Liver (tissue), 9 donors: Measurements from ENCODE around the gene COMMD3. TPM values are rescaled to one million over a fixed set of nuclear protein-coding genes. Genes with fewer than 3 reads are reported as not detected.
"Not testable (repeated sequence)": the region's sequence is repeated elsewhere in the genome, so short reads cannot be mapped to it uniquely, and the experiment has no call there.

ENCODE experiments used
- DNase-seq: peaks from one replicate; pipeline ENCODE4 v3.0.0-alpha.2; 2017; ENCODE audit warnings: low spot score
- H3K27ac ChIP-seq, 2 donors: one replicate each; pipeline ENCODE4 v1.7.0; 2013; ENCODE audit warnings: inconsistent platforms in 2 of 2, low read length in 2 of 2, control low read depth in 1 of 2, low read depth in 1 of 2, mild to moderate bottlenecking in 1 of 2
- H3K27me3 ChIP-seq, 4 donors: one replicate each; pipeline versions ENCODE4 v1.6.1 to v1.7.0; 2013; ENCODE audit warnings: low read length in 3 of 4, inconsistent platforms in 1 of 4, mild to moderate bottlenecking in 1 of 4, moderate library complexity in 1 of 4; ENCODE audit not compliant: control insufficient read depth in 4 of 4, insufficient read depth in 4 of 4
- H3K36me3 ChIP-seq, 4 donors: one replicate each; pipeline versions ENCODE4 v1.6.1 to v1.7.0; 2013; ENCODE audit warnings: low read length in 3 of 4, mild to moderate bottlenecking in 3 of 4, low read depth in 1 of 4, moderate library complexity in 1 of 4; ENCODE audit not compliant: control insufficient read depth in 4 of 4, insufficient read depth in 3 of 4
- H3K4me1 ChIP-seq, 4 donors: one replicate each; pipeline versions ENCODE4 v1.6.1 to v1.7.0; 2013; ENCODE audit warnings: low read length in 3 of 4, mild to moderate bottlenecking in 3 of 4, moderate library complexity in 1 of 4; ENCODE audit not compliant: control insufficient read depth in 4 of 4, insufficient read depth in 4 of 4
- H3K4me3 ChIP-seq, 3 donors: one replicate each; pipeline versions ENCODE4 v1.6.1 to v1.7.0; 2013; ENCODE audit warnings: low read length in 3 of 3, control low read depth in 1 of 3, low read depth in 1 of 3, mild to moderate bottlenecking in 1 of 3
- H3K9ac ChIP-seq, 2 donors: one replicate each; pipeline ENCODE4 v1.7.0; 2013; ENCODE audit warnings: low read length in 2 of 2, mild to moderate bottlenecking in 2 of 2, moderate library complexity in 2 of 2, control low read depth in 1 of 2, low read depth in 1 of 2
- H3K9me3 ChIP-seq, 4 donors: one replicate each; pipeline versions ENCODE4 v1.6.1 to v1.7.0; 2013; ENCODE audit warnings: low read length in 3 of 4; ENCODE audit not compliant: control insufficient read depth in 4 of 4
- ATF3 ChIP-seq: IDR thresholded peaks from 2 replicates; pipeline ENCODE4 v1.6.1; 2016; ENCODE audit warnings: antibody characterized with exemption
- CTCF ChIP-seq: fragments of 150-350 bp; IDR thresholded peaks from 2 replicates; pipeline ENCODE4 v1.5.1; 2017; ENCODE audit warnings: improper control_type of control experiment, low read depth, low read length; ENCODE audit not compliant: missing input control
- EGR1 ChIP-seq, 2 donors: IDR thresholded peaks; 2 replicates each; pipeline ENCODE4 v1.6.1; 2016 to 2018; ENCODE audit warnings: antibody characterized with exemption in 2 of 2, low read depth in 2 of 2
- FOXA1 ChIP-seq: IDR thresholded peaks from 2 replicates; pipeline ENCODE4 v1.6.1; 2016; ENCODE audit warnings: antibody characterized with exemption
- FOXA2 ChIP-seq: IDR thresholded peaks from 2 replicates; pipeline ENCODE4 v1.6.1; 2016; ENCODE audit warnings: antibody characterized with exemption
- GABPA ChIP-seq, 2 donors: IDR thresholded peaks in 1 of 2; conservative IDR thresholded peaks in 1 of 2; 2 replicates each; pipeline ENCODE4 v1.6.1; 2016; ENCODE audit warnings: antibody characterized with exemption in 2 of 2, mild to moderate bottlenecking in 1 of 2, moderate library complexity in 1 of 2
- HNF4A ChIP-seq, 2 donors: conservative IDR thresholded peaks; 2 replicates each; pipeline ENCODE4 v1.6.1; 2016; ENCODE audit warnings: antibody characterized with exemption in 2 of 2, mild to moderate bottlenecking in 2 of 2
- HNF4G ChIP-seq: IDR thresholded peaks from 2 replicates; pipeline ENCODE4 v1.6.1; 2016; ENCODE audit warnings: antibody characterized with exemption
- JUND ChIP-seq, 2 donors: IDR thresholded peaks; 2 replicates each; pipeline ENCODE4 v1.6.1; 2016; ENCODE audit warnings: antibody characterized with exemption in 2 of 2
- MAX ChIP-seq: IDR thresholded peaks from 2 replicates; pipeline ENCODE4 v1.6.1; 2016; ENCODE audit warnings: antibody characterized with exemption
- NR2F2 ChIP-seq: IDR thresholded peaks from 2 replicates; pipeline ENCODE4 v1.6.1; 2016; ENCODE audit warnings: antibody characterized with exemption
- RAD21 ChIP-seq, 2 donors: IDR thresholded peaks; 2 replicates each; pipeline ENCODE4 v1.6.1; 2016; ENCODE audit warnings: antibody characterized with exemption in 2 of 2, mild to moderate bottlenecking in 2 of 2
- RXRA ChIP-seq, 2 donors: IDR thresholded peaks; 2 replicates each; pipeline ENCODE4 v1.6.1; 2017 to 2018; ENCODE audit warnings: antibody characterized with exemption in 2 of 2, mild to moderate bottlenecking in 1 of 2
- SP1 ChIP-seq: IDR thresholded peaks from 2 replicates; pipeline ENCODE4 v1.6.1; 2018; ENCODE audit warnings: antibody characterized with exemption, mild to moderate bottlenecking
- TAF1 ChIP-seq: conservative IDR thresholded peaks from 2 replicates; pipeline ENCODE4 v1.6.1; 2016; ENCODE audit warnings: antibody characterized with exemption, mild to moderate bottlenecking
- YY1 ChIP-seq: IDR thresholded peaks from 2 replicates; pipeline ENCODE4 v1.6.1; 2016; ENCODE audit warnings: antibody characterized with exemption, mild to moderate bottlenecking
- WGBS: extraction: QIAGEN DNeasy Blood & Tissue Kit; methylation state at CpG from one replicate; pipeline ENCODE4 v1.1.7; 2013; 5-methylcytosine and 5-hydroxymethylcytosine counted together
- polyA plus RNA-seq, 2 donors: library from polyadenylated mRNA; stranded (reverse) in 1 of 2; unstranded in 1 of 2; fragments of 200-250 nt in 1 of 2; fragments of >200 nt in 1 of 2; fragmentation: Nextera tagmentation in 1 of 2; extraction: Ambion mirVana in 1 of 2; gene quantifications; one replicate each; pipeline versions ENCODE4 v1.2.1 to v1.2.3, GENCODE V29; 2013 to 2015
- total RNA-seq, 2 donors: library from RNA; depleted of rRNA; stranded (reverse); fragments of >200 nt; gene quantifications; one replicate each; pipeline ENCODE4 v1.2.3, GENCODE V29; 2014
- TF ChIP-seq, protein P1 (sequence below): IDR thresholded peaks from 2 replicates; pipeline ENCODE4 v1.6.1; 2016; ENCODE audit warnings: antibody characterized with exemption, mild to moderate bottlenecking
- donor health status: healthy.
- donor health status: healthy.
- donor health status: healthy.
- donor health status: healthy.
- donor health status: healthy.

COMMD3 gene
- total and polyA plus RNA-seq, 4 donors: 18.3 to 62.0 (median 25.8) TPM

GRCh38 chr10:22351131-22351703 lies 35.0 kb downstream of the COMMD3 start:
- Histone ChIP-seq H3K27ac (no peak overlapping the region), H3K4me3 (no peak overlapping the region), H3K9ac (no peak overlapping the region), H3K36me3 (no peaks in the 10 kb centered on the region), H3K9me3 (no peaks in the 10 kb centered on the region), H3K27me3 (peaks cover 0 to 8% (median 2%) of the 10 kb centered on the region in 4 donors), H3K4me1 (no peaks in the 10 kb centered on the region)
- no peak for DNase-seq
- TF ChIP-seq RXRA (IDR thresholded peaks at IDR 0.05) (no peak), FOXA2 (no peak), RAD21 (IDR thresholded peaks at IDR 0.05) (no peak), YY1 (no peak), JUND (IDR thresholded peaks at IDR 0.05) (no peak), EGR1 (IDR thresholded peaks at IDR 0.05; ENCODE audit: low read depth in 2 of 2) (no peak), NR2F2 (no peak)
- 95% methylated on average over 5 of the region's 5 CpGs for WGBS

DNA sequence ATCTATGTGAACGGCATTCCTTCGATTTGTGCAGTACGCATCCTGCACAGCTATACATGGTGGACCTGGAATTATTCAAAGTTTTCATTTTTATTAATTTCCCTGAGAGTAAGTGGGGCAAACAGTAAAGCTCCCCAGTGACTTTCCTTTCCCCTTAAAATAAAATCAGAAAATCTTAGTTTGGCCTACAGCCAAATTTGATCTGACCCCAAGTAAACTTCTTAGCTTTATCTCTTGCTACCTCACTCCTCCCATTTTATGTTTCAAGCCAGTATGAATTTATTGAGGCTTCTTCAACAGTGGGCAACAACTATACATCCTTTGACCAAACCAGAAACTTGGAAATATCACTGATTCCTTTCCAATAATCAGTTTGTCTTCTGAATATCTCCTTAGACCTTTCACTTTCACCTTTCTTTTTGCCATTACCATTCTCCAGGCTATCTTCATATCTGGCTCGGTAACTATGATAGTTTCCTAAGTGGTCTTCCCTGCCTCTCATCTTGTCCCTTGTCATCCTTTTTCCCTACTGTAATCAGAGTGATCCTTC lies 40.2 kb downstream of the COMMD3 start:
- WGBS: 90% methylated on average over 4 of the region's 4 CpGs
- TF ChIP-seq HNF4A (conservative IDR thresholded peaks at IDR 0.05): no peak
- Histone ChIP-seq H3K9me3 (no peaks in the 10 kb centered on the region), H3K36me3 (no peaks in the 10 kb centered on the region), H3K4me1 (no peaks in the 10 kb centered on the region), H3K9ac (no peak overlapping the region), H3K4me3 (no peak overlapping the region), H3K27ac (no peak overlapping the region), H3K27me3 (peaks cover 0 to 4% (median 0%) of the 10 kb centered on the region in 4 donors)
- DNase-seq: no peak

DNA sequence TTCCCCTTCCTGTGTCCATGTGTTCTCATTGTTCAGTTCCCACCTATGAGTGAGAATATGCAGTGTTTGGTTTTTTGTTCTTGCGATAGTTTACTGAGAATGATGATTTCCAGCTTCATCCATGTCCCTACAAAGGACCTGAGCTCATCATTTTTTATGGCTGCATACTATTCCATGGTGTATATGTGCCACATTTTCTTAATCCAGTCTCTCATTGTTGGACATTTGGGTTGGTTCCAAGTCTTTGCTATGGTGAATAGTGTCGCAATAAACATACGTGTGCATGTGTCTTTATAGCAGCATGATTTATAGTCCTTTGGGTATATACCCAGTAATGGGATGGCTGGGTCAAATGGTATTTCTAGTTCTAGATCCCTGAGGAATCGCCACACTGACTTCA lies 41.6 kb downstream of the COMMD3 start:
- not testable (repeated sequence) for H3K9me3 ChIP-seq, H3K27me3 ChIP-seq, H3K4me1 ChIP-seq, H3K27ac ChIP-seq, H3K36me3 ChIP-seq, DNase-seq, H3K4me3 ChIP-seq, H3K9ac ChIP-seq
- WGBS: 90% methylated on average over 3 of the region's 4 CpGs

- Histone ChIP-seq H3K4me1 (no peaks in the 10 kb centered on the region), H3K27ac (no peak overlapping the region), H3K36me3 (no peaks in the 10 kb centered on the region), H3K4me3 (no peak overlapping the region), H3K27me3 (no peaks in the 10 kb centered on the region), H3K9ac (no peak overlapping the region), H3K9me3 (no peaks in the 10 kb centered on the region)
- WGBS: 92% methylated on average over 6 of the region's 6 CpGs
- DNase-seq: no peak
- TF ChIP-seq HNF4G (no peak), SP1 (no peak), GABPA (IDR thresholded peaks at IDR 0.05 in 1 of 2, conservative IDR thresholded peaks at IDR 0.05 in 1 of 2) (no peak), JUND (IDR thresholded peaks at IDR 0.05) (no peak), RXRA (IDR thresholded peaks at IDR 0.05) (no peak), TAF1 (no peak), FOXA2 (no peak), CTCF (no peak), HNF4A (conservative IDR thresholded peaks at IDR 0.05) (no peak), FOXA1 (no peak), RAD21 (IDR thresholded peaks at IDR 0.05) (no peak), MAX (no peak), EGR1 (IDR thresholded peaks at IDR 0.05; ENCODE audit: low read depth in 2 of 2) (no peak), ATF3 (no peak), NR2F2 (no peak), YY1 (no peak)
- TF ChIP-seq, protein P1, sequence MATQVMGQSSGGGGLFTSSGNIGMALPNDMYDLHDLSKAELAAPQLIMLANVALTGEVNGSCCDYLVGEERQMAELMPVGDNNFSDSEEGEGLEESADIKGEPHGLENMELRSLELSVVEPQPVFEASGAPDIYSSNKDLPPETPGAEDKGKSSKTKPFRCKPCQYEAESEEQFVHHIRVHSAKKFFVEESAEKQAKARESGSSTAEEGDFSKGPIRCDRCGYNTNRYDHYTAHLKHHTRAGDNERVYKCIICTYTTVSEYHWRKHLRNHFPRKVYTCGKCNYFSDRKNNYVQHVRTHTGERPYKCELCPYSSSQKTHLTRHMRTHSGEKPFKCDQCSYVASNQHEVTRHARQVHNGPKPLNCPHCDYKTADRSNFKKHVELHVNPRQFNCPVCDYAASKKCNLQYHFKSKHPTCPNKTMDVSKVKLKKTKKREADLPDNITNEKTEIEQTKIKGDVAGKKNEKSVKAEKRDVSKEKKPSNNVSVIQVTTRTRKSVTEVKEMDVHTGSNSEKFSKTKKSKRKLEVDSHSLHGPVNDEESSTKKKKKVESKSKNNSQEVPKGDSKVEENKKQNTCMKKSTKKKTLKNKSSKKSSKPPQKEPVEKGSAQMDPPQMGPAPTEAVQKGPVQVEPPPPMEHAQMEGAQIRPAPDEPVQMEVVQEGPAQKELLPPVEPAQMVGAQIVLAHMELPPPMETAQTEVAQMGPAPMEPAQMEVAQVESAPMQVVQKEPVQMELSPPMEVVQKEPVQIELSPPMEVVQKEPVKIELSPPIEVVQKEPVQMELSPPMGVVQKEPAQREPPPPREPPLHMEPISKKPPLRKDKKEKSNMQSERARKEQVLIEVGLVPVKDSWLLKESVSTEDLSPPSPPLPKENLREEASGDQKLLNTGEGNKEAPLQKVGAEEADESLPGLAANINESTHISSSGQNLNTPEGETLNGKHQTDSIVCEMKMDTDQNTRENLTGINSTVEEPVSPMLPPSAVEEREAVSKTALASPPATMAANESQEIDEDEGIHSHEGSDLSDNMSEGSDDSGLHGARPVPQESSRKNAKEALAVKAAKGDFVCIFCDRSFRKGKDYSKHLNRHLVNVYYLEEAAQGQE: no peak
Observed at GRCh38 chr10:22363305-22363704, 47.1 kb downstream of the COMMD3 start.
